Measurements from ENCODE around the gene DDAH1. TPM values are rescaled to one million over a fixed set of nuclear protein-coding genes. Genes with fewer than 3 reads are reported as not detected.

The DDAH1 gene
- total RNA-seq, 1 donor from 2014 or later: 35.7 TPM

GRCh38 chr1:85372683-85373377 is 92.1 kb downstream of the DDAH1 start:
- no peak for ATAC-seq
- intact Hi-C loops (cut with DNase I): no loop called here
- no peak for DNase-seq (ENCODE audit: low spot score)

GRCh38 chr1:85371021-85371420 is 93.9 kb downstream of the DDAH1 start:
- intact Hi-C loops (cut with DNase I): no loop called here
- DNase-seq (ENCODE audit: low spot score): no peak
- no peak for ATAC-seq

- DNase-seq (ENCODE audit: low spot score): no peak
- intact Hi-C loops (cut with DNase I): no loop called here
- ATAC-seq: no peak
These were observed 96.7 kb downstream of the DDAH1 start for GRCh38 chr1:85368073-85368770.

- intact Hi-C loops (cut with DNase I): no loop called here
- ATAC-seq (no peak), DNase-seq (ENCODE audit: low spot score) (no peak)
These were observed 98.4 kb downstream of the DDAH1 start for GRCh38 chr1:85366391-85367170.

GRCh38 chr1:85365851-85366250 is 99.1 kb downstream of the DDAH1 start:
- ATAC-seq (no peak), DNase-seq (ENCODE audit: low spot score) (no peak)
- intact Hi-C loops (cut with DNase I): no loop called here

GRCh38 chr1:85363521-85363920 is 101.4 kb downstream of the DDAH1 start:
- ATAC-seq: no peak
- no peak for DNase-seq (ENCODE audit: low spot score)
- intact Hi-C loops (cut with DNase I): no loop called here

- ATAC-seq (no peak), DNase-seq (ENCODE audit: low spot score) (no peak)
- intact Hi-C loops (cut with DNase I): no loop called here
These were observed 101.9 kb downstream of the DDAH1 start for GRCh38 chr1:85363092-85363491.

GRCh38 chr1:85361606-85362296 is 103.2 kb downstream of the DDAH1 start:
- ATAC-seq (no peak), DNase-seq (ENCODE audit: low spot score) (no peak)
- intact Hi-C loops (cut with DNase I): no loop called here

GRCh38 chr1:85360730-85361493 is 104.0 kb downstream of the DDAH1 start:
- peak; percentile 86 for ATAC-seq
- intact Hi-C loops (cut with DNase I): no loop called here

GRCh38 chr1:85359874-85360721 is 104.9 kb downstream of the DDAH1 start:
- DNase-seq (ENCODE audit: low spot score) (no peak), ATAC-seq (no peak)
- intact Hi-C loops (cut with DNase I): no loop called here

More at GRCh38 chr1:85360730-85361493, 104.0 kb downstream of the DDAH1 start:
- no peak for DNase-seq (ENCODE audit: low spot score)

GRCh38 chr1:85358702-85359438 is 106.1 kb downstream of the DDAH1 start:
- ATAC-seq (no peak), DNase-seq (ENCODE audit: low spot score) (no peak)
- intact Hi-C loops (cut with DNase I): no loop called here

GRCh38 chr1:85357817-85358216 is 107.1 kb downstream of the DDAH1 start:
- ATAC-seq (no peak), DNase-seq (ENCODE audit: low spot score) (no peak)
- intact Hi-C loops (cut with DNase I): no loop called here

GRCh38 chr1:85356130-85356529 is 108.8 kb downstream of the DDAH1 start:
- ATAC-seq (no peak), DNase-seq (ENCODE audit: low spot score) (no peak)
- intact Hi-C loops (cut with DNase I): no loop called here

- DNase-seq (ENCODE audit: low spot score) (no peak), ATAC-seq (no peak)
- intact Hi-C loops (cut with DNase I): no loop called here
These were observed 112.9 kb downstream of the DDAH1 start for GRCh38 chr1:85352055-85352454.

- DNase-seq (ENCODE audit: low spot score) (no peak), ATAC-seq (no peak)
- intact Hi-C loops (cut with DNase I): no loop called here
These were observed 113.6 kb downstream of the DDAH1 start for GRCh38 chr1:85351202-85351828.

- no peak for ATAC-seq
- intact Hi-C loops (cut with DNase I): no loop called here
- no peak for DNase-seq (ENCODE audit: low spot score)
These were observed 115.7 kb downstream of the DDAH1 start for GRCh38 chr1:85349224-85349623.

- intact Hi-C loops (cut with DNase I): no loop called here
- no peak for ATAC-seq
These were observed 117.1 kb downstream of the DDAH1 start for GRCh38 chr1:85347908-85348307.

More at GRCh38 chr1:85347908-85348307, 117.1 kb downstream of the DDAH1 start:
- DNase-seq (ENCODE audit: low spot score): no peak

All from sciatic nerve (tissue), 2 donors.